HL-60/S4 treated with retinoic acid at 250 ng/mL for 4 days and 3 days (cell line): ENCODE results near the gene SPTA1.
"Not testable (repeated sequence)": the region's sequence is repeated elsewhere in the genome, so short reads cannot be mapped to it uniquely, and the experiment has no call there.

Experiments
- in situ Hi-C: fragments of 300-500 bp; cut with MboI; formaldehyde crosslinking; loops from 2 replicates; pipeline ENCODE4 v1.7.0; 2022; ENCODE audit warnings: low sequenced_read_pairs

The SPTA1 gene

GRCh38 chr1:158686111-158687009 is at the start of gene SPTA1:
Gene SPTA1 (minus strand): TSS chr1:158686715. CDS start chr1:158686517, 198 bp downstream.
- in situ Hi-C loops = no loop called here

DNA sequence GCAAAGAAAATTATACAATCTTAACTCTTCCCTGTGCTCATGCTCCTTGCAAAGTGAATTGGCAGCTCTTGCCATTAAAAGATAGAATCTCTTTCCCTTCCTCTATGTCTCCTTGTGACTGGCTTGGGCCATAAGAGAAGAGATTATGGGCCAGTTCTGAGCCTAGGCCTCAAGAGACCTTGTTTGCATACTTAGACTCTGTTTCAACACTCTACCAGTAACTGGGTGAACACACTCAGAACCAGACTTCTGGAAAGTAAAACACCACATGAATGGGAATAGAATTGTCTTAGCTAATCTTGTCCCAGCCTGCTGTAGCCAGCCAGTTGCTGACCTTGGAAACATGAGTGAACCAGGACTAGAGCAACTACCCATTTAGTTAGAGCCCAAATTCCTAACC is 49.3 kb upstream of the SPTA1 start:
- in situ Hi-C loops = no loop called here

DNA sequence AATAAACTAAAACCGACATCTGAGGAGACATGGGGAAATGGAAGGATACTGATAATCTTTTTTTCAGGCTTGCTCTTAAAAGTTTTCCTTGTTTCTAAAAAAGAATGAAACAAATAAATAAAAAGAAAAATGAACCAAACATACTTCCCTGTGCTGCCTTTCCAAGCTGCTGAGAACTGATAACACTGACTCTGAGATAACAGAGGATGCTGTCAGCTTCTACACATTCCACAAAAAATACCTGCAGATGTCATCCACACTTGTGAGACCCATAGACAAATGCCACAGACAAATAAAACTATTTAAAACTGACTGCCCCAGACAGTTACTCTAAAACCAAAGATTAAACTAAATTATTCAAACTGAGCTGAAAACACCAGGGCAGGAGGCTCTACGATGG is 46.0 kb upstream of the SPTA1 start:
- in situ Hi-C loops = no loop called here

GRCh38 chr1:158731707-158732106 is 45.2 kb upstream of the SPTA1 start:
- in situ Hi-C loops = no loop called here

DNA sequence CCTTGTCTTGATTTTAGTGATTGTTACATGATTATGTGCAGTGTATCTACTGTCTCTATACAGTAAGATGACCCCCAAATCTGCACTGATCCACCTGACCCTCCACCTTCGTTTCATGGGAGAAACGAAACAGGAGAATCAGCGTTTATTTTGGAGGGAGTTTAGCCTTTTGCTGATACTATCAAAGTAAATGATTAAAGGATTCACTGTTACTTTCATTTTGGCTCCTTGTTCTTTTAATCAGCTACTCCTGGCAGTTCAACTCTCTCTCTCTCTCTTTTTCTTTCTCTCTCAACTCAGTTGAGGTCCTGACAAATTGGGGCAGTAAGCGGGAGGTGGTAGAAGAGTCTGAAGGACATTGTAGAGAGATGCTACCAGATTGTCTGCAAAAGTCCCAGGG is 43.9 kb upstream of the SPTA1 start:
- in situ Hi-C loops = no loop called here

DNA sequence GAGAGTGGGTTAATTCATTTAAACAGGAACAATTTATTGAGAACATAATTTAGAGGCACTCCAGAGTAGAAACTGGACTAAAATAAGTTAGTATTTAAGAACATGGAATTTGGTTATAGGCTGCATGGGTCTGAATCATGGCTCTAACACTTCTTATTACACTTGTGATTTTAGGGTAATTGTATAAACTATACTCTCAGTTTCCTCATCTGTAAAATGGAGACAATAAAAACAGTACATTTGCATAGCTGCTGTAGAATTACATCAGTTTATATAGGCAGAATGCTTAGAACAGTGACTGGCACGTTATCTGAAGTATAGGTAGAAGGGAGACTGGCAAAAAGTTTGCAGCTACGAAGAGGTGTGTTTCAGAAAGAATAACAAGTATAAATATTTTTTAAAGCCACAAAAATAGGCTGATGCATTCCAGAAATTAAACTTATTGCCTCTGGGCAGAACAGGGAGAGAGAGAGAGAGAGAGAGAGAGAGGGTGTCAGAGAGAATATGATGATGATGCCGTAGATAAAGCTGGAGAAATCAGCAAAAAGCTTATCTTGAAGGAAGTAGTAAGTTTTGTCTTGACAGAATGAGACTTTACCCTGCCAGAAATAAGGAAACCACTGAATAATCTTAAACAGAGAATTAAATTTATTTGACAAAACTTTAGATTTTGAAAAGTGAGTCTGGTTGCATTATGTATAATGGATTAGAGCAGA is 42.2 kb upstream of the SPTA1 start:
- in situ Hi-C loops = no loop called here

DNA sequence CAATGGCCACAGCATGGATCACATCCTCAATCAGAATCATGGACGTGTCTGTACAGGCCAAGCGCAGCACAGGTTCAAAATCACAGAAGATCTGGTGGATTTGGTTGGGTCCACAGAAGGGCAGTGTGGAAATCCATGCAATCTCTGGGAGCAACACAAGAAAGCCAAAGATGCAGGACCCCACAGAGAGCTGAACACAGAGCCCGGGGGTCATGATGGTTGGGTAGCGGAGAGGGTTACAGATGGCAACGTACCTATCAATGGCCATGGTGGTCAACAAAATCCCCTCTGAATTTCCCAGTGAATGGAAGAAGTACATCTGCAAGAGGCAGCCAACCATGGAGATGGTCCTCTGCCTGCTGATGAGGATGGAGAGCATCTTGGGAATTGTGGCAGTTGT is 37.9 kb upstream of the SPTA1 start:
- in situ Hi-C loops = no loop called here

DNA sequence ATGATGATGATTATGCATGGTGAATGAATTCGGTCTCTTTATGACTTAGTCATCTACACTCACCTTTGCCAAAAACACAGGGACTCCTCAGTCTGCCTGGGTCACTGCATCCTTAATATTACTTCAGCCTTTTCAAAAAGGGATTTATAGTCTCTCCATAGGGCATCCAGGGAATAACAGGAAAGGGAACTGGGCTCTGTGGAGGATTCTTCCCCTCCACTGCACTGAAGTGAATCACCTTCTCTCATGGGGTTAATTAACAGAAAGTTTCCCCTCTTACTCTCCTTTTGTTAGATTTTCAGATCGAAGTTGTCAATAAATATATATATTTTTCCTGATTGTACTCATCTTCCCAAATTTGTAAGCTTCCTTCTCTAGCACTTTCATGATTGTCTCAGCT is 34.1 kb upstream of the SPTA1 start, which contains the start of gene OR6K3:
OR6K3 (minus strand) TSS at position 101 of the 400 bp plus-strand sequence. CDS start 2,605 bp downstream, outside the sequence.
- in situ Hi-C loops = no loop called here

DNA sequence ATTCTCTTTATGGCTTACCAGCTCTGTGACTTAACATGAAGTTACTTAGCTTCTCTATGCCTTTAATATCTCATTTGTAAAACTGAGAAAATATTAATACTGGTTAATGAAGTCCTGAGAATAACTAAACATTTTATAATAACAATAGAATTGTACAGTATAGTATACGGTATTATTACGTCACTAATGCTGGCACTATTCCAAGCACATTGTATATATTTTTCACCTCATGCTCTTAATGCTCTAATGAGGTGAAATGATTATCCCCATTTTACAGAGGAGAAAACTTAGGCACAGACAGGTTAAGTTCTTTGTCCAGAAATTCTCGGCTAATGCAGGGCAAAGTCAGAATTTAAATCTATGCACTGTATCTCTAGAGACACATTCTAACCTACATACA is 33.1 kb upstream of the SPTA1 start:
- in situ Hi-C loops = no loop called here

GRCh38 chr1:158717344-158717743 is 30.8 kb upstream of the SPTA1 start:
- in situ Hi-C loops = no loop called here

DNA sequence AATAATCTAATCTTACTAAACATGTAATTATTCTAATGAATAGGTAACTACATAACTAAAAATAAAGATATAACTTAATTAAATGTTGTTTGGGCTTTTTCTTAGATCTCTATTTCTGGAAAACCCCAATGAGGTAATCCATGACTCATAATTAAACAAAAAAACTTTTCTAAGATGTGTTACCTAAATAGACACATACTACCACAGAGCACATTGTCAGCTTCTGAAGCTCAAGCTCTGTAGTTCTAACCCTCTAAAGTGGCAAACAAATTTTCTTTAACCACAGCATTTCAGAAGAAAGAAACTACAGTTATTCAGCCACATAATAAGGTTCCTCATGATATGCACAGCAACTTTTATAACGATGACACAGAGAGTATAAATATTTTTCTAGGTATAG is 29.8 kb upstream of the SPTA1 start:
- in situ Hi-C loops = no loop called here

DNA sequence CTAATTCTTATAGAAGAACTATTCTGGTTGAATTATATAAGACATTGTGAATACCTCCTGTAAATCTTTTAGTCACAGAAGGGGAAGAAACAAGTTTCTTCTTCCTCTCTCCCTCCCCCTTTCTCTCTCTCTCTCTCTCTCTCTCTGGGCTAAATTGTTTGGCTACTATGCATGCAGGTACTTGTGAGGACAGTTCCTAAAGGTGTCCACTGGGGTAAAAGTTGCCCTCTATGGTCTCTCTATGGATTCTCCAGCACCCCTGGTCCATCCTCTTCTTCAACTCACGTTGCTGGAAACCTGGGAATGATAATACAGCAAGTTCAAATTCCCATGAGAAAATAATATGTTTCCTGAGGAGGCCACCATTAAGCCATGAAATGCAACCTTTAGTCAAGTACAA is 28.2 kb upstream of the SPTA1 start:
- in situ Hi-C loops = no loop called here

- in situ Hi-C loops = no loop called here
Measured at GRCh38 chr1:158711098-158711497, 24.6 kb upstream of the SPTA1 start.

GRCh38 chr1:158706096-158706495 is 19.6 kb upstream of the SPTA1 start:
- in situ Hi-C loops = no loop called here

DNA sequence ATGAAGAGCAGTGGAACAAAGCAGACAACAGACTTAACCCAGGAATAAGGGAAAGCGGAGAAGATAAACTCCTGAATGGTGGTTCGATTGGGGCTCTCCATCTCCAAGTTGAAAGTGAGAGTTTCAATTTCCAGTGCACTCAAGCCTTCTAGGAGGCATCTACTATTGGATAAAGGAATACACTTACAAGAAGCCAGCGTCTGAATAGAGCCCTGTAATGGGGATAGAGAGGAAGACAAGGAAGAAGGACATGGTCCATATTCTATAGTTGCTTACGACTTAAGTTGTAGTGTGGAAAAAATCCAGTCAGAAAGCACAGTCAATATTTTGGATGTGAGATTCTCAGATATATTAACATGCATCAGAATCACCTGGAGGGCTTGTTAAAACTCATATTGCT is 14.0 kb upstream of the SPTA1 start, which contains the start of gene OR6K2:
OR6K2 (minus strand) TSS at position 101 of the 400 bp plus-strand sequence; CDS start at position 101, 0 bp downstream.
- in situ Hi-C loops = no loop called here

- in situ Hi-C loops = no loop called here
Measured at GRCh38 chr1:158694596-158694995, 8.1 kb upstream of the SPTA1 start.

- in situ Hi-C loops = no loop called here
Measured at GRCh38 chr1:158692356-158692755, 5.8 kb upstream of the SPTA1 start.

- in situ Hi-C loops = no loop called here
Measured at GRCh38 chr1:158691907-158692306, 5.4 kb upstream of the SPTA1 start.

DNA sequence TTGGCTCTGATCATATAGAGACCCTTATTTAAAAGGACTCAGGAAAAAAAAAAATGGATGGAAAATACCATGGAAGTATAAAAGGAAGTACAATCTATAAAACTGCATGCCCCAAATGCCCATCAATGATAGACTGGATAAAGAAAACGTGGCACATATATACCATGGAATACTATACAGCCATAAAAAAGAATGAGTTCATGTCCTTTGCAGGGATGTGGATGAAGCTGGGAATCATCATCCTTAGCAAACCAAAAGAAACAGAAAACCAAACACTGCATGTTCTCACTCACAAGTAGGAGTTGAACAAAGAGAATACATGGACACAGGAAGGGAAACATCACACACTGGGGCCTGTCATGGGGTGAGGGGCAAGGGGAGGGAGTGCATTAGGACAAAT is 4.6 kb upstream of the SPTA1 start:
- in situ Hi-C loops = not testable (repeated sequence)

DNA sequence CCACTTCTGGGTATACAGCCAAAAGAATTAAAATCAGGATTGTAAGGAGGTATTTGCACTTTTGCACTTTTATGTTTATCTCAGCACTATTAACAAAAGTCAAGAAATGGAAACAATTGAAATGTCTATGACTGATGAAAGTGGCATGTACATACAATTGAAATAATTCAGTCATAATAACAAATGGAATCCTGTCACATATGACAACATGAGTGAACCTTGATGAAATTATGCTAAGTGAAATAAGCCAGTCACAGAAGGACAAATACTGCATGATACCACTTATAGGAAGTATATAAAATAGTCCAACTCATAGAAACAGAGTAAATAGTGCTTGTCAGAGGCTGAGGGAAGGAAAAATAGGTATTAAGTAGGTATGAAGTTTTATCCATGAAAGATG is 3.4 kb upstream of the SPTA1 start:
- in situ Hi-C loops = no loop called here

DNA sequence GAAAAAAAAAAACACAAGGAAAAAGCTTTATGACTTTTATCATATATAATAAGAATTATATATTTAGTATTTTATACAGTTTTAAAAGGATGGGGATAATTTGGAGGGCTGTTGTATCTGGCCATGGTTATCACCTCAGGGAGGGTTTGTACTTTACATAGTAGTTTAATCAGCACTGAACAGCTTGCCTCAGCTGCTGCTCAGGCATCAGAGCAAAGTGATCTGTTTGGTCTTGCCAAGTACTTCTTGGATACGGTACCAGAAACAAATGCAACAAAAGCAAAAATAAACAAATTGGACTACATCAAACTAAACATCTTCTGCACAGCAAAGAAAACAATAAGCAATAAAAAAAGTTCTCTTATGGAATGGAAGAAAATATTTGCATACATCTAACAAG is 2.6 kb upstream of the SPTA1 start:
- in situ Hi-C loops = no loop called here

DNA sequence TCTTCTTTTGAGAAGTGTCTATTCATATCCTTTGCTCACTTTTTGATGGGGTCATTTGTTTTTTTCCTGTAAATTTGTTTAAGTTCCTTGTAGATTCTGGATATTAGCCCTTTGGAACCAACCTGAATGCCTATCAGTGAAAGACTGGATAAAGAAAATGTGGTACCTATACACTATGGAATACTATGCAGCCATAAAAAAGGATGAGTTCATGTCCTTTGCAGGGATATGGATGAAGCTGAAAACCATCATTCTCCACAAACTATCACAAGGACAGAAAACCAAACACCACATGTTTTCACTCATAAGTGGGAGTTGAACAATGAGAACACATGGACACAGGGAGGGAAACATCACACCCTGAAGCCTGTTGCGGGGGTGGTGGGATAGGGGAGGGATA is 1.8 kb upstream of the SPTA1 start:
- in situ Hi-C loops = not testable (repeated sequence)
